IgD-negative memory B cell (primary cell): ENCODE results near the gene B3GALT5. TPM values are rescaled to one million over a fixed set of nuclear protein-coding genes. Genes with fewer than 3 reads are reported as not detected.

Source experiments
- H3K27ac Mint-ChIP-seq, 3 donors: one replicate each; pipeline ENCODE4 v1.8.0; 2020 to 2022; ENCODE audit warnings: mild to moderate bottlenecking in 3 of 3, mixed read lengths in 3 of 3, moderate library complexity in 1 of 3
- H3K27me3 Mint-ChIP-seq: one replicate; pipeline ENCODE4 v1.8.0; 2021; ENCODE audit warnings: mixed read lengths
- H3K36me3 Mint-ChIP-seq: one replicate; pipeline ENCODE4 v1.8.0; 2020; ENCODE audit warnings: mild to moderate bottlenecking, mixed read lengths
- H3K4me1 Mint-ChIP-seq, 3 donors: one replicate each; pipeline ENCODE4 v1.8.0; 2020 to 2022; ENCODE audit warnings: mixed read lengths in 3 of 3, mild to moderate bottlenecking in 1 of 3
- H3K4me3 Mint-ChIP-seq, 4 donors: one replicate each; pipeline ENCODE4 v1.8.0; 2020 to 2022; ENCODE audit warnings: mild to moderate bottlenecking in 4 of 4, mixed read lengths in 4 of 4, moderate library complexity in 3 of 4
- H3K9me3 Mint-ChIP-seq, 3 donors: one replicate each; pipeline ENCODE4 v1.8.0; 2020 to 2021; ENCODE audit warnings: mixed read lengths in 3 of 3, mild to moderate bottlenecking in 1 of 3
- polyA plus RNA-seq: library from polyadenylated mRNA; unstranded; fragments of 300-500 nt; fragmentation: Illumina TruSeq; gene quantifications from one replicate; pipeline ENCODE4 v1.2.3, GENCODE V29; 2021

The B3GALT5 gene
- polyA plus RNA-seq, 1 donor from 2014 or later: not detected

DNA sequence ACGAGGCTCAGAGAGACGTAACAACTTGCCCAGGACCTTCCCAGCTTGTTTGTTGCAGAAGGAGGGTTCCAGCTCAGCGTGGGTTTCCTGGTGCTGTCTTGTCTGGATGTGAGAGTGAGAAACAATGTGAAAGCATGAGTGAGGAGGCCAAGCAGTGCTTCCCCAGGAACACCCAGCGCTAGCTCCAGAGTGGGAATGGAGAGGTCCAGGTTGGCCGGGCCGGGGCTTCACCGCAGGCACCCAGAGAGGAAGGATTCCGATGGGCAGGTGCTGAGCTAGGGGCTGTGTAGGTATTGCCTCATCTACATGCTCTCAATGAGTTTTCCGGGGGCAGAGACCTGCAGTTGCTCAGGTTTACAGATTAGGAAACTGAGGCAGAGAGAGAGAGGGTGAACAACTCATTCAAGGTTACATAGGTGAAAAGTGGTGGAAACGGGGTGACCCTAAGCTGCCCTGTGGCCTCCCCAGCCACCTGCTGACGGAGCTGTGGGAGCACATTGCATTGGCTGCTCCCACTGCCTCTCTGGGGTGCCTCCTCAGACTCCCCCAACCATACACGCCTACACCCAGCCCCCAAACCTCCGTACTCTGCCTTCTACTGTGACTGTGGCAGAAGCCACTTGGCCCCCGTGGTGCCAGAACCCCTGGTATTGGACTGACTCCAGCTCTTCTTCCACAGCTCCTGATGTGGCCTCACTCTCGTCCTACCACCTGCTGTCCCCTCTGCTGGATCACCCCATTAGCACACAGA lies 51.2 kb downstream of the B3GALT5 start:
- no peak overlapping the region for H3K4me3 Mint-ChIP-seq
- H3K4me1 Mint-ChIP-seq: no peaks in the 10 kb centered on the region
- peaks cover 0 to 9% (median 3%) of the 10 kb centered on the region in 3 donors for H3K9me3 Mint-ChIP-seq
- H3K27ac Mint-ChIP-seq: no peak overlapping the region
- no peaks in the 10 kb centered on the region for H3K36me3 Mint-ChIP-seq
- H3K27me3 Mint-ChIP-seq: peaks cover 3% of the 10 kb centered on the region

DNA sequence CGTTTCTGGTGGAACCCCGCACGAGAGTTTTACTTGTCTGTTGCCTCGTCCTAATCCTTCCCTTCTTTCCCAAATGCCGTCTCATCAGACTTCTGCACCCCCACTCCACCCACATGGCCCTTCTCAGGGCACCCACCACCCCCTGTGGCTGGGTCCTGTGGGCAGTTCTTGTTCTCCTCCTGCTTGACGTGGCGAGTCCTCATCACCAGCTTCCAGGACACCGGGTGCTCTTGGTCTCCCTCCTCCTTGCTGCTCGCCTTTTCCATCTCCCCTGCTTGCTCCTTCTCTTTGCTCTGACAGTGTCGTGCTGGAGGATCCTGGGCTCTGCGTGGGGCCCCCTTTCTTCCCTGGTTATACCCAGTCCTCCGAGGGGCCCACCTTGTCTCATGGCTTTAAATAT lies 51.8 kb downstream of the B3GALT5 start:
- no peaks in the 10 kb centered on the region for H3K4me1 Mint-ChIP-seq
- H3K4me3 Mint-ChIP-seq: no peak overlapping the region
- peaks cover 0 to 9% (median 3%) of the 10 kb centered on the region in 3 donors for H3K9me3 Mint-ChIP-seq
- H3K27ac Mint-ChIP-seq: no peak overlapping the region
- H3K36me3 Mint-ChIP-seq: no peaks in the 10 kb centered on the region
- peaks cover 3% of the 10 kb centered on the region for H3K27me3 Mint-ChIP-seq

DNA sequence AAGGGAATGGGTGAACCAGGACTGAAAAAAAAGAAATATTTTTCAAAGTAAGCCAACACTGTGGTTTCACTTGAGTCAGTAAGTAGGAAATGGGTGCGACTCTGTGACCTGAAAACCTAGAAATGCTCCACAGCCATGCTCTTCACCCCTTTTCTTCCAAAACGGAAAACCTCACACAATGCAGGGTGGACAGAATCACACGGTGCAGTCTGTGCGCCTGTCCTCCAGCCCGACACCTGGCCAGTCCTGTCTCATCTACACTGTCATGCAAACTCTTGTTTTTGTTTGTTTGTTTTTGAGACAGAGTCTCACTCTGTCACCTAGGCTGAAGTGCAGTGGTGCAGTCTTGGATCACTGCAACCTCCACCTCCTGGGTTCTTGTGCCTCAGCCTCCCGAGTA lies 53.3 kb downstream of the B3GALT5 start:
- no peak overlapping the region for H3K4me3 Mint-ChIP-seq
- no peaks in the 10 kb centered on the region for H3K4me1 Mint-ChIP-seq
- no peaks in the 10 kb centered on the region for H3K36me3 Mint-ChIP-seq
- H3K27me3 Mint-ChIP-seq: peaks cover 3% of the 10 kb centered on the region
- peaks cover 0 to 12% (median 3%) of the 10 kb centered on the region in 3 donors for H3K9me3 Mint-ChIP-seq
- peak overlapping the region in 1 of 3 donors; percentile 95 for H3K27ac Mint-ChIP-seq

DNA sequence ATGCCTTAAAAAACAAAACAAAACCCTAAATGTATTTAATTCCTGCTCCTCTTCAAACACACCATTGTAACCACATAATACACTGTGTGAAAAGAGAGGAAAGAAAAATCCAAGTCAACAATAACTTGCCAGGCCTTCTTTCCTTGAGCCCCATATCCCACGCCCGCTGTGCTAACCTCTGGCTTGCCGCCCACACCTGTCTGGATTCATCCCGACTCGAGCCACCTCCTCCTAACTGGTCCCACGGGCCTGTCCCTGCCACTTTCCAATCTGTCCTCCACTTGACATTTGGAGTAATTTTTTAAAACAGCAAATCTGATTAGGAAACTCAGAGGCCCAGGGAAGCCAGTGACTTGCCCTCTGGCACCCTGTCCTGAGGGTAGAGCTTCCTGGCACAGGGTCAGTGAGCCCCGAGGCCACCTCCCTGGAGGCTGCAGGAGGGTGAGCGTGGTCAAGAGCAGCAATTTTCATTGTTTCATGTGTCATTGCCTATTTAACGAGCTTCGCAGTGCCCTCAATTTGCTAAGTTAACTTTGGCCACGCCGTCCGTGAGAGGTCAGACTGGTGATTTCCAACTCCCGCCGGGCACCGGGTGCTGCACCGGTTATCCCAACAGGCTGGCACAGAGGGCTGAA lies 54.1 kb downstream of the B3GALT5 start:
- Mint-ChIP-seq H3K27me3 (peaks cover 3% of the 10 kb centered on the region), H3K4me1 (no peaks in the 10 kb centered on the region), H3K9me3 (peaks cover 0 to 15% (median 3%) of the 10 kb centered on the region in 3 donors), H3K36me3 (no peaks in the 10 kb centered on the region), H3K27ac (no peak overlapping the region), H3K4me3 (no peak overlapping the region)

DNA sequence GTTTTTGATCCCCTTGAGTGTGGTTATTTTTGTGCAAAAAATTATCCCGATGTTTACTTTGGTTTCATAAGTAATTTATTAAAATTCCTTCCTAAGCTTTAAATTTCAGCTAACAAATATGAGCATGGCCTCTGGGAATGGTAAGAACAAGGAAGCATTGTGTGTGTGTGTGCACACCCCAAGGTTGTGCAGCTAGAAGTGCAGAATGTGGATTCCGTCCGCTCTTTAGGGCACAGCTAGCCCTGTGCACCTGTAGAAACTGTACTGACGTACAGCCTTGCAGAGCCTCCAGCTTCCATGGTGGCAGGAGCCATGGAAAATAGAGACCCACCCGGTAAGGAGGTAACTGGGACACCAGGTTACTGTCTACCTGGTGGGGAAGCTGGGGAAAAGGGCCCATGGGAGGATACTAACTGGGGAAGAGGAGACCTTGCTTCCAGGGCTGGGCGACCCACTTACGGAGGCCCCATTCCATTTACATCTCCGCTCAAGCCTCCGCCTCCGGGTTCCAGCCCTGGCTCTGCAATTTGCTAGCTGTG lies 54.7 kb downstream of the B3GALT5 start:
- H3K36me3 Mint-ChIP-seq: no peaks in the 10 kb centered on the region
- no peak overlapping the region for H3K27ac Mint-ChIP-seq
- no peak overlapping the region for H3K4me3 Mint-ChIP-seq
- peaks cover 3 to 15% (median 5%) of the 10 kb centered on the region in 3 donors for H3K9me3 Mint-ChIP-seq
- peaks cover 3% of the 10 kb centered on the region for H3K27me3 Mint-ChIP-seq
- H3K4me1 Mint-ChIP-seq: no peaks in the 10 kb centered on the region

DNA sequence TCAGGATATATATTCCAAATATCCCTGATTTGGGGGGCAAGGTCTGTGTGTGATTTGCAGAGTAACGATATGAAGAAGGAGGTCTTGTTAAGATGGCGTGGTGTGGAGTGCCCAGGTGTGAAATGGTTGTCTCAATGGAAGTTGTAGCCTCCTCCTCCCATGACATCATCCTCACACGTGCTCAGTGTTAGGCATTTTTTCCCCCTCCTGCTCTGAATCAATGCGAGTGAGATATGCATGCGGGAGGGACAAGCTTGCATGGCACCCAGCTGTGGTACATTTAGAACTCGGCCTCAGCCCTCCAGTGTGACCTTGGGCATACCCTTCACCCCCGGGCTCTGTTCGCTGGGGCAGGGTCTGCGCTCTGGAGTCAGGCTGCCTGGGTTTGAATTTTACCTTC lies 55.6 kb downstream of the B3GALT5 start:
- peaks cover 3% of the 10 kb centered on the region for H3K27me3 Mint-ChIP-seq
- H3K9me3 Mint-ChIP-seq: peaks cover 3 to 15% (median 5%) of the 10 kb centered on the region in 3 donors
- H3K4me1 Mint-ChIP-seq: no peaks in the 10 kb centered on the region
- no peak overlapping the region for H3K4me3 Mint-ChIP-seq
- no peaks in the 10 kb centered on the region for H3K36me3 Mint-ChIP-seq
- no peak overlapping the region for H3K27ac Mint-ChIP-seq

DNA sequence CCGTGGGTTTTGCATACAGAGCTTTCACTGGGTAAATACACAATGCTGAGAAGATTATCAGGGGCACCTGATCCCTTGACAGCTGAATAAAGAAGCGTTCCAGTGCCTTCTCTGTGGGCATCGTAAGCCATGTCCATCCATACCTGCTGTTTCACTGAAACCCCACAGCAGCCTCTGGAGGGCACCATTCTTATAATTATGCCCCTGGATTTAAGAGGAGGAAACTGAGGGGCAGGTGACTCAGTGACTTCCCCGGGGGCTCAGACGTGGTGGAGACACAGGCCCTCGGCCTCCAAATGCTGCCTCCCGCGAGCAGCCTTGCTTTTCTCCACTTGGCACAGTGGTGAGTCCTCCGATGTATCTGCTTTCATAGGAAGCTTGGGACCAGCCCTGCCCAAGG lies 56.7 kb downstream of the B3GALT5 start:
- Mint-ChIP-seq H3K4me3 (no peak overlapping the region), H3K27me3 (peaks cover 7% of the 10 kb centered on the region), H3K36me3 (peaks cover 2% of the 10 kb centered on the region), H3K9me3 (peaks cover 3 to 14% (median 5%) of the 10 kb centered on the region in 3 donors), H3K27ac (no peak overlapping the region), H3K4me1 (no peaks in the 10 kb centered on the region)

DNA sequence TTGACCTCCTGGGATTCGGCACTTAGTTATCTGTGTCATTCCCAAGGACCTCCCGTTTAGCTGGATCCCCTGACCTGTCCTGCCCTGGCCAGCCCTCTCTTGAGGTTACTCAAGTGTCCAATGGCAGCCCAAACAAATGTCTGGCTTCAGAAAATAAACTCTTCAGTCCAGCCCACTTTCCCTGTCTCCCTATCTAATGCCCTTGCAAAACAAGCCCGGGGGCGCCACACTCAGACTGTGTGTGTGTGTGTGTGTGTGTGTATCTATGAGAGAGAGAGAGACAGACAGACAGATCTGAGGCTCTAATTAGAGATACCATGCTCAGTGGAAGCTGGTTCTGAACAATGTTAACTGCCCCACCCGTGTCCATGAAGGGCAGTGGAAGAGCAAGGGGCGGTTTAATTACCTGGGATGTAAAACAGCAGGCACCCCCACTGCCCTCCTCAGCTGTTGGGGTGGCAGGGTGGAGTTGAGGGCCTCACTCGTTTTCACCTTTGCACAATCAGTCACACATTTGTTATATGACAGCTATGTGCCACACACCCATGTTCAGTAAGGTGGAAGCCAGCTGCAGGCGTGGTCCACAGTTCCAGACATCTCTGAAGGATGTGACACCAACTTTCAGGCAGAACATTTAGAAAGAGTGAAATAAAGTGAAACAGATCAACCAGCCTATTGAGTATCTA lies 57.4 kb downstream of the B3GALT5 start:
- Mint-ChIP-seq H3K36me3 (peaks cover 2% of the 10 kb centered on the region), H3K27ac (no peak overlapping the region), H3K4me1 (no peaks in the 10 kb centered on the region), H3K27me3 (peaks cover 9% of the 10 kb centered on the region), H3K4me3 (no peak overlapping the region), H3K9me3 (peaks cover 3 to 9% (median 5%) of the 10 kb centered on the region in 3 donors)

DNA sequence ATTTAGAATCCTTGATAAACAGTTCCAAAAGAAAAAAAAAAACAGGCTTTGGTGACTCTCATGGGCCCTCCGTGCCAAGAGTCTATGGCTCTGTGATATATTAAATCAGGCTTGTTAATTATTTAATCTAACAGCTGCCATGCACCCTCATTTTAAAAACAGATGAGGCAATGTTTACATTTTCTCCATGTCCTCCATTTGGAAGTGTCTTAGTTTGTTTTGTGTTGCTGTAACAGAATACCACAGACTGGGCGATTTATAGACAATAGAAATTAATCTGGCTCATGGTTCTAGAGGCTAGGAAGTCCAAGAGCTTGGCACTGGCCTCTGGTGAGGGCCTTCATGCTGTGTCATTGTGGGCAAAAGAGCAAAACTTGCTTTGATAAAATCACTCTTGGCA lies 58.0 kb downstream of the B3GALT5 start:
- H3K9me3 Mint-ChIP-seq: peaks cover 0 to 6% (median 5%) of the 10 kb centered on the region in 3 donors

DNA sequence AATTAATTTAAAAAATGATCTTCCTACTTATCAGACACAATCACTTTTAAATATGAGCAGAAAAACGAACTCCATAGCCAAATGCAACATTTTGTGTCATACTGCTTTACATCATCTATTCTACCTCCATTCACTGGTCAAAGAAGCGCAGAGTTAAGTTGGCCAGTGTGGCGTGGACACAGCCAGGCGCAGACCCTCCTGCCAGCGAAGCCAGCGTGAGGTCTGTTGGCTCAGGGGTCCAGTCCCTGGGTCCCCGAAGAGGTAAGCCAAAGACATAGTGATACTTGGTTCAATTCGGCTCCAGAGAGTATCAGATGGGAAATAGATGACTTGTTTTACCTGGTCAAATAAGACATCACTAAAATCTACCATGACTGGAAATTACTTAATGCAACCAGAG lies 59.2 kb downstream of the B3GALT5 start:
- peaks cover 8% of the 10 kb centered on the region for H3K27me3 Mint-ChIP-seq
- H3K9me3 Mint-ChIP-seq: peaks cover 0 to 6% (median 5%) of the 10 kb centered on the region in 3 donors
- peaks cover 2% of the 10 kb centered on the region for H3K36me3 Mint-ChIP-seq
- H3K27ac Mint-ChIP-seq: no peak overlapping the region
- H3K4me3 Mint-ChIP-seq: no peak overlapping the region
- no peaks in the 10 kb centered on the region for H3K4me1 Mint-ChIP-seq

More for the DNA sequence above, 58.0 kb downstream of the B3GALT5 start:
- no peaks in the 10 kb centered on the region for H3K4me1 Mint-ChIP-seq
- no peak overlapping the region for H3K27ac Mint-ChIP-seq
- peaks cover 8% of the 10 kb centered on the region for H3K27me3 Mint-ChIP-seq
- no peak overlapping the region for H3K4me3 Mint-ChIP-seq
- H3K36me3 Mint-ChIP-seq: peaks cover 2% of the 10 kb centered on the region

DNA sequence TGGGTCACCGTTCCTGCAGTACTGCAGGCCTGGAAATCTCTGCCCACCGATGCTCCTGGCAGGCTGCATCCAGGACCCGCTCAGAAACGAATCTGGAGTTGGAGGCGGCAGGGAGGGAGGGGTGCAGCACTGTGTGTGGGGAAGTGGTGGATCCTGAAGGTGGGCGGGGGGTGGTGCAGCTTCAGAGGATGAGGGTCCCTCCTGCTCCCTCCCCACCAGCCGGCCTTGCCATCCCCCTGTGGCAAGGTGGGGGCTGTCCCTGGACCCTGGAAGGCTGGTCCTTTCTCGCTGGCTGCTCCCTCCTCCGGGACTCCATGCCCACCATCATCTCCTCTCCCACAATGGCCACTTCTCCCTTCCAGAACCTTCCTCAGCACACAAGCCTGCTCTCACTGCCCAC lies 60.4 kb downstream of the B3GALT5 start:
- peaks cover 2% of the 10 kb centered on the region for H3K36me3 Mint-ChIP-seq
- no peak overlapping the region for H3K27ac Mint-ChIP-seq
- no peaks in the 10 kb centered on the region for H3K4me1 Mint-ChIP-seq
- peaks cover 8% of the 10 kb centered on the region for H3K27me3 Mint-ChIP-seq
- H3K9me3 Mint-ChIP-seq: peaks cover 0 to 6% (median 5%) of the 10 kb centered on the region in 3 donors
- H3K4me3 Mint-ChIP-seq: no peak overlapping the region

DNA sequence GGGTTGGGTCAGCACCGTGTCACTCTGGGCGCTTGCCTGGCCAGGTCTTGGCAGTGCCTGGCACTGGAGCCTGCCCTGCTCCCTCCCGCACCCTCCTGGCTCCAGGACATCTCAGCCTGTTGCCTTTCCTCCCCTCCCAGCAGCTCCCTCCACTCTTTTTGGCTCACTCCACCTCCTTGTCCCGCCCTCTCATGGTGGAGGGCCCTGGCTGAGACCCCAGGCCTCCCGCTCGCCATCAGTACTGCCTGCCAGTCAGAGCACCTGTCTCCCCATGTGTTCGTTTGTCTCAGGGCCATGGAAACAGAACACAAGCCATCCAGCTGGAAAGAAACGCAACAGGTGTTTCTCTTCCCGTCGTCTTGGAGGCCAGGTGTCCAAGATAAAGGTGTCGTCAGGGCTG lies 61.0 kb downstream of the B3GALT5 start:
- Mint-ChIP-seq H3K27ac (no peak overlapping the region), H3K4me1 (no peaks in the 10 kb centered on the region), H3K9me3 (peaks cover 2 to 6% (median 5%) of the 10 kb centered on the region in 3 donors), H3K4me3 (no peak overlapping the region), H3K36me3 (peaks cover 2% of the 10 kb centered on the region), H3K27me3 (peaks cover 8% of the 10 kb centered on the region)

DNA sequence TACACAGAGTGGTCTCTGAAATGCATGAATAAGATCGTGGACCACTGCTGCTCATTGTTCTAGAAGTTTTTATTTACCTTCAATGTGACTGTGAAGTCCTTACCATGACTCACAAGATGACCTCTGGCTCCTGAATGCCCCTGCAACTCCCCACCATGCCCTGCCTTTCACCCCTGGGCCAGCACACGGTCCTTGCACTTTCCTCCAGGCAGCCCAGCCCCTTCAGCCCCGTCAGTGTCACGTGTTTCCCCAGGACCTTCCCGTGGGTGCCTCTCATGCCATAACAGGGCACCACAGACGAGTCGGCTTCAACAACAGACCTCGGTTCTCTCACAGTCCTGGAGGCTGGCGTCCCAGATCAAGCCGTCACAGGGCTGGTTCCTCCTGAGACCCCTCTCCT lies 62.1 kb downstream of the B3GALT5 start:
- Mint-ChIP-seq H3K36me3 (peaks cover 2% of the 10 kb centered on the region), H3K27me3 (peaks cover 8% of the 10 kb centered on the region), H3K4me3 (no peak overlapping the region), H3K27ac (no peak overlapping the region), H3K4me1 (no peaks in the 10 kb centered on the region), H3K9me3 (peaks cover 2 to 6% (median 5%) of the 10 kb centered on the region in 3 donors)

DNA sequence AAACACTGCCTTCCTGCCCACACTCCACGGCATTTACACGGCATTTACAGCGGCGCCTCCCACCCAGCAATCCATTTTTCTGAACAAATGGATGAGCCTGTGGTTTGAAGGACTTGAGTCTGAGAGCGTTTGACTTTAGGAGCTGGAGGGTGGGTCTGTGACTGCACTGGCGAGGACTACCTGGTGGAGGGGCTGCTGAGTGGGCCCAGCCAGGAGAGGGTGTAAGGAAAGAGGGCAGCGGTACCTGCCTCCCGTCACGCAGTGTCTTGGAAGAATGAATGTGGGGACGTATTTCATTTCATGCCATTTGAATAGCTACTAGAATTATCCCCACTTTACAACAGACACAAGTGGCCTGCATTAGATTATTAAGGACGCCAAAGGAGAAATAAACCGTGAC lies 62.9 kb downstream of the B3GALT5 start:
- Mint-ChIP-seq H3K9me3 (peaks cover 6 to 9% (median 7%) of the 10 kb centered on the region in 3 donors), H3K27me3 (peaks cover 8% of the 10 kb centered on the region), H3K27ac (no peak overlapping the region), H3K36me3 (peaks cover 2% of the 10 kb centered on the region), H3K4me3 (no peak overlapping the region), H3K4me1 (no peaks in the 10 kb centered on the region)
